ENCODE measurements around the gene PREP. TPM values are rescaled to one million over a fixed set of nuclear protein-coding genes. Genes with fewer than 3 reads are reported as not detected.

PREP gene
- total and polyA plus RNA-seq, 7 experiments from 2014 or later, result 22.2 to 51.1 (median 33.4) TPM

DNA sequence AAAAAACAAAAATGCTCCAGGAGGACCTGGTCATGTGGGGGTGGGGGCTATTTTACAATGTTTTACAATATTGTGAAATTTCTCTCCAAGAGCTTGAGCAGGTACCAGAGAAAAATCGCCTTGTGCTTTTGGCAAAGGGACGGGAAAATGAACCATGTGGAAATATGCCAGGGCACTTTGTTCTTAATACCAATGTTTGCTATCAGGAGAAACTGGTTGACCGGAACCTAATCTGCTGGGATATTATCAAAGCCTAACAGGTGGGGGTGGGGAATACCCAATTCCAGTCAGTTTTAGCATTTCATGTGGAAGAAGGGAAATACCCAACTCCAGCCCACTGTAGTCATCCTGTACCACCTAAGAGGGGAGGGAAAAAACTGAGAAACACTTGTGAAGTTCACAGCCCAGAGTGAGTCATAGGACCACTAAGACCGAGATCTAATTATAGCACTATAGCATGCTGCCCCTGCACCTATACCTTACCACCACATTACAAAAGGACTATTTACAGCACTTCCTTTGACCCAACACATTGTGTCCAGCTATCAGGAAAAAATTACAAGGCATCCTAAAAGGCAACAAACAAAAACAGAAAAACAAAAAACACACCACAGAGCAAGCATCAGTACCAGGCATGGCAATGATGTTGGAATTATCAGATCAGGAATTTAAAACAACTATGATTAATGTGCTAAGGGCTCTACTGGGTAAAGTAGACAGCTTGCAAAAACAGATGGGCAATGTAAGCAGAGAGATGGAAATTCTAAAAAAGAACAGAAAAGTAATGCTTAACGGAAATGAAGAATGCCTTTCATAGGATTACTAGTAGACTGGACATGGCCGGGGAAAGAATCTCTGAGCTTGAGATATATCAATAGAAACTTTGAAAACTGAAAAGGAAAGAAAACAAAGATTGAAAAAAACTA lies 138.9 kb downstream of the PREP start:
- peaks cover 0 to 6% (median 0%) of the 10 kb centered on the region in 5 donors for H3K36me3 Mint-ChIP-seq
- Histone ChIP-seq H3K27ac (ENCODE audit: low read depth, low read length) (no peak overlapping the region), H3K9me3 (ENCODE audit: control insufficient read depth in 2 of 3, low read length in 3 of 3) (no peaks in the 10 kb centered on the region), H3K4me1 (ENCODE audit: control insufficient read depth in 2 of 2, insufficient read depth in 2 of 2, low read length in 2 of 2) (no peaks in the 10 kb centered on the region), H3K36me3 (ENCODE audit: control insufficient read depth in 2 of 3, insufficient read depth in 3 of 3, low read length in 3 of 3) (no peaks in the 10 kb centered on the region), H3K27me3 (ENCODE audit: control insufficient read depth in 2 of 2, insufficient read depth in 2 of 2, low read length in 2 of 2) (no peaks in the 10 kb centered on the region), H3K4me3 (ENCODE audit: low read length) (no peak overlapping the region)
- H3K4me3 Mint-ChIP-seq, result no peak overlapping the region
- no peaks in the 10 kb centered on the region for H3K4me1 Mint-ChIP-seq
- ATAC-seq (no peak), DNase-seq (no peak)
- ChIA-PET POLR2A (no interaction called here), CTCF (interaction anchor here (0.7 kb wide), 1 partner anchor 568 kb away, joined by 3 read pairs; no protein-coding TSS in a partner anchor)
- intact Hi-C loops (cut with micrococcal nuclease), result no loop called here
- H3K9me3 Mint-ChIP-seq, result peaks cover 0 to 7% (median 2%) of the 10 kb centered on the region in 11 donors
- H3K27ac Mint-ChIP-seq, result no peak overlapping the region
- H3K27me3 Mint-ChIP-seq, result peaks cover 5 to 21% (median 8%) of the 10 kb centered on the region in 5 donors

DNA sequence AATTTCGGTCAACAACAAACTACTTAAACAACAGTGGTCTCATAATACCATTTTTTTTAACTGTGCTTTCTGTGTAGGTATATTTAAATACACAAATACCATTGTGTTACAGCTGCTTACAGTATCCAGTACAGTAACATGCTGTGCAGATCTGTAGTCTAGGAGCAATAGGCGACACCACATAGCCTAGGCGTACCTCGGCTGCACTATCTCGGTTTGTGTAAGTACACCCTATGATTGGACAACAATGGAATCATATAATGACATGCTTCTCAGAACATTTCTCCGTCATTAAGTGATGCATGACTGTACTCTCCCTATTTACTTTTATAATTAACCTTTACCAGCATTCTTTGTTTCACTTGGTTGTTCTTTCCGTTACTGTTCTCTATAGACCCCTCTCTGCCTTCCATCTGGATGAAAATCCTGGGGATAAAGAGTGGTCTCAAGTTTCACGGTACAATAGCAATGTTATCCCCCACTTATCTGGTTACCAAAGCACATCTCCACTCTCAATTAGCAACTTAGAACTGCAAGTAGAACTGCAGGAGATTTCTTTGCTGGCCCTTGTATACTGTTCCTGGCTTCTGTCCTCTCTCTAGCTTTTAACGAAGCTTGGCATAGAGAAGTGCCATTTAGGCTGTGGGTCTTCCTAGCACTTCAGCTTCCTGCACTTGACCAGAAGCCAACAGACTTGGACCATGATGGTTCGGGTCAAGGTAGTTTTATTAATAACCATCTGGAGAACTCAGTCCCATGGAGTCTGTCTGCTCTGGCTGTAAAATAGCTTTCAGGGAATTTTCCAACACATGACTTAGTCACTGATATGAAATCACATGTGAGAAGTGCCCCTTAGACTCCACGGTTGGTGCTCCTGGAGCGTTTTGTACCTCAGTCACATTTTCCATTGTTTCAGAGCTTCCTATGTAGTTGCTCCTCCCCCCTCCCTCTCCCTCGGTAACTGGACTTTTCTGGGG lies 142.7 kb downstream of the PREP start:
- POLR2A ChIA-PET, result no interaction called here
- no peaks in the 10 kb centered on the region for H3K27me3 ChIP-seq (ENCODE audit: control insufficient read depth in 2 of 2, insufficient read depth in 2 of 2, low read length in 2 of 2)
- no peaks in the 10 kb centered on the region for H3K4me1 ChIP-seq (ENCODE audit: control insufficient read depth in 2 of 2, insufficient read depth in 2 of 2, low read length in 2 of 2)
- Mint-ChIP-seq H3K36me3 (no peaks in the 10 kb centered on the region), H3K9me3 (peaks cover 0 to 5% (median 0%) of the 10 kb centered on the region in 11 donors), H3K4me1 (no peaks in the 10 kb centered on the region), H3K27me3 (peaks cover 5 to 17% (median 15%) of the 10 kb centered on the region in 5 donors), H3K27ac (no peak overlapping the region), H3K4me3 (no peak overlapping the region)
- CTCF ChIA-PET, result no interaction called here
- intact Hi-C loops (cut with micrococcal nuclease), result no loop called here
- no peaks in the 10 kb centered on the region for H3K9me3 ChIP-seq (ENCODE audit: control insufficient read depth in 2 of 3, low read length in 3 of 3)
- no peak for ATAC-seq
- H3K27ac ChIP-seq (ENCODE audit: low read depth, low read length), result no peak overlapping the region
- no peak for DNase-seq
- H3K4me3 ChIP-seq (ENCODE audit: low read length), result no peak overlapping the region
- no peaks in the 10 kb centered on the region for H3K36me3 ChIP-seq (ENCODE audit: control insufficient read depth in 2 of 3, insufficient read depth in 3 of 3, low read length in 3 of 3)

DNA sequence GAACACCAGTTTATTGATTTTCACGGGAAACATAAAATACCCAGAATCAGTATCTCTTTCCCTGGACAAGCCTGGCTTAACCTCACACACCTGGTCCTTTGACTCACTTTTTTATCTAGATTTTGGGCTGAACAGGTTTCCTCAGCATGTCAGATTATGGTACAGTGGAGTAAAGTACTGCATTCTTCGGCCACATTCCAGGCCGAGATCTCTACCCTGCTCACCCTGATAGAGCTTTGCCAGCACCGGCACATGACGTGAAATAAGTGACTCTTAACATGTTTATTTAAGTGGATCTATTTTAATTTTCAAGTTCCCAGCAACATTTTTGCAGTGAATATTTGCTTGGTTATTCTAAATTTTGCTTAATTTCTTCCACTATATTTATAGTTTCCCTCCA lies 144.1 kb downstream of the PREP start:
- Mint-ChIP-seq H3K9me3 (peaks cover 0 to 5% (median 0%) of the 10 kb centered on the region in 11 donors), H3K36me3 (no peaks in the 10 kb centered on the region), H3K4me1 (no peaks in the 10 kb centered on the region), H3K4me3 (no peak overlapping the region), H3K27ac (no peak overlapping the region), H3K27me3 (peaks cover 5 to 17% (median 12%) of the 10 kb centered on the region in 5 donors)
- H3K4me3 ChIP-seq (ENCODE audit: low read length), result no peak overlapping the region
- H3K9me3 ChIP-seq (ENCODE audit: control insufficient read depth in 2 of 3, low read length in 3 of 3), result no peaks in the 10 kb centered on the region
- DNase-seq (no peak), ATAC-seq (no peak)
- H3K27ac ChIP-seq (ENCODE audit: low read depth, low read length), result no peak overlapping the region
- ChIA-PET CTCF (no interaction called here), POLR2A (no interaction called here)
- H3K36me3 ChIP-seq (ENCODE audit: control insufficient read depth in 2 of 3, insufficient read depth in 3 of 3, low read length in 3 of 3), result no peaks in the 10 kb centered on the region
- no peaks in the 10 kb centered on the region for H3K27me3 ChIP-seq (ENCODE audit: control insufficient read depth in 2 of 2, insufficient read depth in 2 of 2, low read length in 2 of 2)
- intact Hi-C loops (cut with micrococcal nuclease), result no loop called here
- no peaks in the 10 kb centered on the region for H3K4me1 ChIP-seq (ENCODE audit: control insufficient read depth in 2 of 2, insufficient read depth in 2 of 2, low read length in 2 of 2)

DNA sequence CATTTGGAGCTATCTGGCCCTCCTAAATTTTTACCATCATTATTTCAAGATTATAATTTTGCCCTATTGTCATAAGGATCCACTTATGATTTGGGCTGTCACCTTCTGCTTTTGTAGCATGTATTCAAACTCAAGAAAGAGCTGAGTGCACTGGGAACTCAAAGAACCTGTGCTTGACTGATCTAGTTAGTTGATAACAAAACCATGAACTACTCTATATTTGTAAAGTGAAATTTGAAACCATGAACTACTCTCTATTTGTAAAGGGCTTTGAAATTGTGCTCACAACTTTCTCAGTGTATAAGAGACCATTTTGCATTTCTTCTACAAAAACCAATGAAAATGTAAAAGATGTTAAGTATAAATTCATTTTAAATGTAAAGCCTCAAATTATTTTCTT lies 145.5 kb downstream of the PREP start:
- intact Hi-C loops (cut with micrococcal nuclease), result no loop called here
- POLR2A ChIA-PET, result no interaction called here

DNA sequence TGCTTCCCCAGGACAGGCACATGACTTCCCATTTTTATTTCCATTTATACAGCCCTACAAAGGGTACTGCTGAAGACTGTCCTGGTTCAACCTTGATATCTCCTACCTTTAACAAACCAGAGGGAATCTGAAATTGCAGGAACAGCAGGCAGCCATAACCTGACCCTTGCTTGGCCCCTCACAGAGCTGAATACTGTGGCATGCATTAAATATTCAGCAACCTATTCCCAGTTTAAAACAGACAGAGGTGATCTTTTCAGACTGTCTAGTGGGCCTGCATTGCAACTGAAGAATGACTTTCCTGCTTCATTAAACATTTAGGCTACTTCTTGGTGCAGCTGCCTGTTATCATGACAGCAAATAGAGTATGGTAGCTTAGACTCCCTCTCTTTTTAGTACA lies 146.3 kb downstream of the PREP start:
- CTCF ChIA-PET, result interaction anchor here (0.9 kb wide), 1 partner anchor 44 kb away, joined by 3 read pairs; no protein-coding TSS in a partner anchor
- H3K27me3 ChIP-seq (ENCODE audit: control insufficient read depth in 2 of 2, insufficient read depth in 2 of 2, low read length in 2 of 2), result no peaks in the 10 kb centered on the region
- H3K27me3 Mint-ChIP-seq, result peaks cover 8 to 17% (median 10%) of the 10 kb centered on the region in 5 donors
- no peak for ATAC-seq
- DNase-seq, result no peak
- peaks cover 0 to 5% (median 0%) of the 10 kb centered on the region in 11 donors for H3K9me3 Mint-ChIP-seq
- H3K9me3 ChIP-seq (ENCODE audit: control insufficient read depth in 2 of 3, low read length in 3 of 3), result no peaks in the 10 kb centered on the region
- no peak overlapping the region for H3K4me3 Mint-ChIP-seq
- H3K36me3 Mint-ChIP-seq, result no peaks in the 10 kb centered on the region
- H3K27ac Mint-ChIP-seq, result no peak overlapping the region
- H3K36me3 ChIP-seq (ENCODE audit: control insufficient read depth in 2 of 3, insufficient read depth in 3 of 3, low read length in 3 of 3), result no peaks in the 10 kb centered on the region
- intact Hi-C loops (cut with micrococcal nuclease), result no loop called here
- no peak overlapping the region for H3K4me3 ChIP-seq (ENCODE audit: low read length)
- no peak overlapping the region for H3K27ac ChIP-seq (ENCODE audit: low read depth, low read length)
- no peaks in the 10 kb centered on the region for H3K4me1 ChIP-seq (ENCODE audit: control insufficient read depth in 2 of 2, insufficient read depth in 2 of 2, low read length in 2 of 2)
- H3K4me1 Mint-ChIP-seq, result no peaks in the 10 kb centered on the region
- POLR2A ChIA-PET, result no interaction called here

More for the DNA sequence above, 145.5 kb downstream of the PREP start:
- ATAC-seq (no peak), DNase-seq (no peak)
- no peaks in the 10 kb centered on the region for H3K4me1 ChIP-seq (ENCODE audit: control insufficient read depth in 2 of 2, insufficient read depth in 2 of 2, low read length in 2 of 2)
- H3K4me3 Mint-ChIP-seq, result no peak overlapping the region
- H3K4me1 Mint-ChIP-seq, result no peaks in the 10 kb centered on the region
- H3K27ac ChIP-seq (ENCODE audit: low read depth, low read length), result no peak overlapping the region
- no peaks in the 10 kb centered on the region for H3K36me3 ChIP-seq (ENCODE audit: control insufficient read depth in 2 of 3, insufficient read depth in 3 of 3, low read length in 3 of 3)
- H3K27me3 ChIP-seq (ENCODE audit: control insufficient read depth in 2 of 2, insufficient read depth in 2 of 2, low read length in 2 of 2), result no peaks in the 10 kb centered on the region
- H3K9me3 Mint-ChIP-seq, result peaks cover 0 to 5% (median 0%) of the 10 kb centered on the region in 11 donors
- CTCF ChIA-PET, result interaction anchor here (0.9 kb wide), 1 partner anchor 43 kb away, joined by 3 read pairs; no protein-coding TSS in a partner anchor
- H3K4me3 ChIP-seq (ENCODE audit: low read length), result no peak overlapping the region
- no peaks in the 10 kb centered on the region for H3K36me3 Mint-ChIP-seq
- no peak overlapping the region for H3K27ac Mint-ChIP-seq
- H3K27me3 Mint-ChIP-seq, result peaks cover 5 to 17% (median 12%) of the 10 kb centered on the region in 5 donors
- no peaks in the 10 kb centered on the region for H3K9me3 ChIP-seq (ENCODE audit: control insufficient read depth in 2 of 3, low read length in 3 of 3)

DNA sequence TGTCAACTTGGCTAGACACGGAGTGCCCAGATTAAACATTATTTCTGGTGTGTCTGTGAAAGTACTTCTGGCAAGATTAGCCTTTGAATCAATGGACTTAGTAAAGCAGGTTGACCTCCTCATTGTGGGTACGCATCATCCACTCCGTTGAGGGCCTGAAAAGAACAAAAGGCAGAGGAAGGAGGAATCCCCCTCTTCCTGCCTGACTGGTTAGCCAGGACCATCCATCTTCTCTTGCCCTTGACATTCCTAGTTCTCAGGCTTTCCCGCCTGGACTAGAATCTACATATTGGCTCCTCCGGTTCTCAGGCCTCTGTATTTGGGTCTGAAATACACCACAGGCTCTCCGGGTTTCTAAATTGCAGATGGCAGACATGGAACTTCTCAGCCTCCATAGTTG lies 149.1 kb downstream of the PREP start:
- Mint-ChIP-seq H3K27me3 (peaks cover 0 to 17% (median 5%) of the 10 kb centered on the region in 5 donors), H3K9me3 (peaks cover 0 to 13% (median 1%) of the 10 kb centered on the region in 11 donors), H3K27ac (no peak overlapping the region), H3K4me3 (no peak overlapping the region), H3K4me1 (no peaks in the 10 kb centered on the region), H3K36me3 (no peaks in the 10 kb centered on the region)
- Histone ChIP-seq H3K4me1 (ENCODE audit: control insufficient read depth in 2 of 2, insufficient read depth in 2 of 2, low read length in 2 of 2) (no peaks in the 10 kb centered on the region), H3K27me3 (ENCODE audit: control insufficient read depth in 2 of 2, insufficient read depth in 2 of 2, low read length in 2 of 2) (no peaks in the 10 kb centered on the region), H3K36me3 (ENCODE audit: control insufficient read depth in 2 of 3, insufficient read depth in 3 of 3, low read length in 3 of 3) (no peaks in the 10 kb centered on the region), H3K27ac (ENCODE audit: low read depth, low read length) (no peak overlapping the region), H3K9me3 (ENCODE audit: control insufficient read depth in 2 of 3, low read length in 3 of 3) (no peaks in the 10 kb centered on the region), H3K4me3 (ENCODE audit: low read length) (no peak overlapping the region)
- intact Hi-C loops (cut with micrococcal nuclease), result no loop called here
- ATAC-seq, result no peak
- ChIA-PET CTCF (no interaction called here), POLR2A (no interaction called here)
- DNase-seq, result no peak
